GM12891 (cell line): ENCODE measurements around the gene BID.

ENCODE experiments used
- POLR2A ChIP-seq: IDR thresholded peaks from 2 replicates; pipeline ENCODE4 v1.6.1; 2011; ENCODE audit warnings: low read depth, low read length, control low read depth
- TAF1 ChIP-seq: IDR thresholded peaks from 2 replicates; pipeline ENCODE4 v1.6.1; 2011; ENCODE audit warnings: low read depth, low read length, control low read depth

DNA sequence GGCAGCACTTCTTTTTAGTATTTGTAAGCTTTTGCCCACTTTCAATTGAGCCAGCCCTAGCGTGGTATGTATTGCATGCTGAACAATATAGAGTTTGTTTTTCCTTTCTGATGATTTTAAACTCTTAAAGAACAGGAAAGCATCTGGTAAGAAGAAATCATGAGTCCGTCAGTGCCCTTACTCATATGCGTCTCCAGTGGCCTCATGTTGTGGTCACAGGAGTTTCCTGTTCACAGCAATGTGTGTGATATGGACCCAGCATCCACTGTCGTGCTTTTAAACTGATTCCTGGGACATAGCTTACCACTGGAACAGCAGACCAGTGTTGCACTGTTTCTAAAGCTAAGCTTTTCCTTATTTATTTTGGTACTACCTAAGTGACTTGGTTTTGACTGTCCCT lies 40.1 kb downstream of the BID start:
- TF ChIP-seq TAF1 (no peak), POLR2A (no peak)
